ENCODE data around the gene TNIK. TPM values are rescaled to one million over a fixed set of nuclear protein-coding genes. Genes with fewer than 3 reads are reported as not detected.

The TNIK gene
- total and polyA plus RNA-seq, 2 of the 4 experiments (the other 2 are of a cell fraction), result 3.4 to 6.3 TPM

DNA sequence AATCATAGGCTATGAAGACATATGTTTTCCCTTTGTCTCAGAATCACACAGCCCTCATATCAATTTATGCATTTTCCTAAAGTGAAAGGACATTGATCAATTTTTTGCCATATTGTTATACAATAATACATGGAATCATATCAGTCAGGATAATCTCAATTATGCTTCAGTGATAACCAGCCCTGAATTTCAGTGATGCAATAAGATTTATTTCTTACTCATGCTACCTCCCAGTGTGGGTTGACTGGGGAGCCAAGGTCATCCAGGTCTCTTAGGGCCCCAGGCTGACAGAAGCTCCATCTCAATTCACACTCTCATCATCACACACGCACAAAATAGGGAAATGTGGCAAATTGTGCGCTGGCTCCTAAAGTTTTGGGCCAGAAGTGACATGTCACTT lies 44.2 kb upstream of the TNIK start:
- H2BK120ac ChIP-seq (ENCODE audit: low read depth, low read length), result no peak overlapping the region
- no peak overlapping the region for H2AFZ ChIP-seq (replicated peaks; ENCODE audit: low read length, poor library complexity)
- H3K4me1 ChIP-seq (ENCODE audit: control insufficient read depth, insufficient read depth, low read length), result no peaks in the 10 kb centered on the region
- H3K27ac ChIP-seq (ENCODE audit: insufficient read depth, low read length), result no peak overlapping the region
- POLR2A ChIA-PET (ENCODE audit: unreplicated experiment), result no interaction called here
- CTCF ChIA-PET, result no interaction called here
- no peaks in the 10 kb centered on the region for H3K9me1 ChIP-seq (ENCODE audit: insufficient read depth, low read length)
- H2BK20ac ChIP-seq (ENCODE audit: low read depth, low read length), result no peak overlapping the region
- BruUV-seq (replicated peaks), result no TSS peak
- H3K79me1 ChIP-seq (ENCODE audit: low read depth in 1 of 2, low read length in 2 of 2), result no peaks in the 10 kb centered on the region
- no CpG with 5 or more reads among the region's 2 CpGs for WGBS, 2 experiments (ENCODE audit: extremely low coverage in 2 of 2, insufficient read length in 1 of 2)
- no peak overlapping the region for H3K56ac ChIP-seq (ENCODE audit: extremely low read depth, insufficient read depth, low read length)
- H3K9me3 ChIP-seq (ENCODE audit: control insufficient read depth, insufficient read depth, low read length), result no peaks in the 10 kb centered on the region
- H2BK15ac ChIP-seq (ENCODE audit: low read depth, low read length), result no peak overlapping the region
- H3K36me3 ChIP-seq (ENCODE audit: control insufficient read depth, insufficient read depth, low read length), result no peaks in the 10 kb centered on the region
- H3K18ac ChIP-seq (ENCODE audit: low read depth, low read length), result no peak overlapping the region
- no peak overlapping the region for H3K4me3 ChIP-seq (ENCODE audit: insufficient read depth, low read depth, low read length)
- ATAC-seq (ENCODE audit: low read depth) (no peak), DNase-seq (no peak)
- H2BK5ac ChIP-seq (ENCODE audit: low read depth, low read length, poor library complexity, severe bottlenecking), result no peak overlapping the region
- H3K23ac ChIP-seq (ENCODE audit: low read depth, low read length), result no peak overlapping the region
- no peaks in the 10 kb centered on the region; the same call in none of the 2 replicates for H3K27me3 ChIP-seq (ENCODE audit: control insufficient read depth, insufficient read depth, low read length)
- H4K20me1 ChIP-seq (ENCODE audit: insufficient read depth, low read length), result no peaks in the 10 kb centered on the region
- no peak overlapping the region for H4K8ac ChIP-seq (ENCODE audit: low read depth in 2 of 2, low read length in 2 of 2)
- no peak overlapping the region for H2AK9ac ChIP-seq (replicated peaks; ENCODE audit: low read depth, low read length, poor library complexity)
- dilution Hi-C loops (cut with HindIII; ENCODE audit: low sequenced_read_pairs, unreplicated experiment), result no loop called here
- in situ Hi-C loops (cut with MboI; ENCODE audit: low sequenced_read_pairs), result no loop called here
- H3K4ac ChIP-seq (ENCODE audit: low read depth, low read length), result no peak overlapping the region
- no peak overlapping the region for H3K4me2 ChIP-seq (ENCODE audit: low read depth, low read length)
- TF ChIP-seq RCOR1 (IDR thresholded peaks at IDR 0.05; ENCODE audit: insufficient replicate concordance, low read length) (no peak), MXI1 (IDR thresholded peaks at IDR 0.05; ENCODE audit: borderline replicate concordance, low read depth, low read length) (no peak), RFX5 (IDR thresholded peaks at IDR 0.05; ENCODE audit: low read depth, low read length) (no peak), CEBPB (IDR thresholded peaks at IDR 0.05; ENCODE audit: low read depth, low read length) (no peak), BHLHE40 (IDR thresholded peaks at IDR 0.05; ENCODE audit: low read depth, low read length) (no peak), CHD1 (IDR thresholded peaks at IDR 0.05; ENCODE audit: low read depth, low read length) (no peak), NFE2L2 (IDR thresholded peaks at IDR 0.05; ENCODE audit: low read depth, low read length) (no peak), MAZ (IDR thresholded peaks at IDR 0.05; ENCODE audit: borderline replicate concordance, low read depth, low read length) (no peak), FOS (IDR thresholded peaks at IDR 0.05; ENCODE audit: low read depth, low read length) (no peak)
- TF ChIP-seq, protein P1, sequence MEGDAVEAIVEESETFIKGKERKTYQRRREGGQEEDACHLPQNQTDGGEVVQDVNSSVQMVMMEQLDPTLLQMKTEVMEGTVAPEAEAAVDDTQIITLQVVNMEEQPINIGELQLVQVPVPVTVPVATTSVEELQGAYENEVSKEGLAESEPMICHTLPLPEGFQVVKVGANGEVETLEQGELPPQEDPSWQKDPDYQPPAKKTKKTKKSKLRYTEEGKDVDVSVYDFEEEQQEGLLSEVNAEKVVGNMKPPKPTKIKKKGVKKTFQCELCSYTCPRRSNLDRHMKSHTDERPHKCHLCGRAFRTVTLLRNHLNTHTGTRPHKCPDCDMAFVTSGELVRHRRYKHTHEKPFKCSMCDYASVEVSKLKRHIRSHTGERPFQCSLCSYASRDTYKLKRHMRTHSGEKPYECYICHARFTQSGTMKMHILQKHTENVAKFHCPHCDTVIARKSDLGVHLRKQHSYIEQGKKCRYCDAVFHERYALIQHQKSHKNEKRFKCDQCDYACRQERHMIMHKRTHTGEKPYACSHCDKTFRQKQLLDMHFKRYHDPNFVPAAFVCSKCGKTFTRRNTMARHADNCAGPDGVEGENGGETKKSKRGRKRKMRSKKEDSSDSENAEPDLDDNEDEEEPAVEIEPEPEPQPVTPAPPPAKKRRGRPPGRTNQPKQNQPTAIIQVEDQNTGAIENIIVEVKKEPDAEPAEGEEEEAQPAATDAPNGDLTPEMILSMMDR (conservative IDR thresholded peaks at IDR 0.05; ENCODE audit: low read depth, low read length), result no peak
- intact Hi-C loops (cut with micrococcal nuclease), result no loop called here
- H2AK5ac ChIP-seq (ENCODE audit: low read depth, low read length), result no peak overlapping the region
- no peak overlapping the region for H4K91ac ChIP-seq (ENCODE audit: insufficient read depth, low read depth, low read length)
- no peak overlapping the region for H3K14ac ChIP-seq (replicated peaks; ENCODE audit: low read depth, low read length)
- no peak overlapping the region for H4K5ac ChIP-seq (ENCODE audit: low read depth, low read length)
- H3K9ac ChIP-seq (ENCODE audit: low read depth, low read length), result no peak overlapping the region

Data from IMR-90 (cell line).